ENCODE data around the gene SULT1C4. TPM values are rescaled to one million over a fixed set of nuclear protein-coding genes. Genes with fewer than 3 reads are reported as not detected.
"Not testable (repeated sequence)": the region's sequence is repeated elsewhere in the genome, so short reads cannot be mapped to it uniquely, and the experiment has no call there.

Gene SULT1C4
- total RNA-seq, 1 donor from 2014 or later = 4.5 TPM

DNA sequence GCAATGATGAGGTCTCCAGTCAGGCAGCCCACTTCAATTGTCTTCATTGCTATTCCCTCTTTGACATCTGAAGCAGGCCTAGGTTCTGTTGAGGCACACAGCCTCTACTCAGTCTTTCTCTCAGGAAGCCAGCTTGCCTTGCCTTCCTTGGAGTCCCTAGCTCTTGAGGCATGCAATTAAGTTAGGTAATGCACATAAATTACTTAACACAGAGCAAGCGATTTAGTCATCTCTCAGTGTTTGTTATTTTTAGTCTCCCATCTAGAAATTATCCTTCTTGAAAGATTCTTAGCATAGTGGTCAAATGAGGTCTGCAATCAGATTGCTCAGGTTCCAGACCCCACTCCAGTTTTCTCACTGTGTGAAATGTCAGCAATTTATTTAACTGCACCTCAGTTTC is 32.0 kb downstream of the SULT1C4 start:
- no peak for FAIRE-seq
- DNase-seq (ENCODE audit: low spot score in 2 of 2) = no peak

DNA sequence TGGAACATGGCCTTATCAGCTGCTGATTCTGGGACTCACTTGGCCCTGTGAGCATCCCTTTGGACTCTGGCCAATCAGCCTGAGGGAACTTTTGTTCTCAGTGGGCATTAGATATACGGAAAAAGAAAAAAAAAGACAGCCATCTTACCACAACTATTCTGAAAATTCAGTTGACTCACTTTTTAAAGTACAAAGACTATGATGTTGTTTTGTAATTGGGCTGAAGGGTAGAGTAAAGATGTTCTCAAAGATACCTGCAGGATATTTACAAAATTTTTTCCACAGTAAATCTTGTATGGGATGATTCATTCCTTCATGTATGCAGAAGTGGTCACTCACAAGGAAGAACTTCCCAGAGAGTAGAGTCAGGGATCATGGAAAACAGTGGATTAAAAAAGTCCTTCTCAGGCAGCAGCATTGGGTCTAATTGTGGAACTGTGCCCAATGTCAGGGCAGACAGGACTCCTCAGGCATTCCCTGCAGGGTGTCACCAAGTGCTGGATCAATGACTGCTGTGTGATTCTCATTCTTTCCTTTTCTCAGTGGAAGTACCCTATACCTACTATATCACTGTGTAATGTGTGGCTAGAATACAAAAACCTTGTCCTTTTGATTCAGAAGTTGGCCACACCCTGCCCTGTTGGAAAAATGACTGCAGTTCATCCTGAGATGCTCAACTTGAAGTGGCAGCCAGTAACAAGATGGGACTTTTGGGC is 35.4 kb downstream of the SULT1C4 start:
- DNase-seq (ENCODE audit: low spot score in 2 of 2) = no peak
- FAIRE-seq = no peak

DNA sequence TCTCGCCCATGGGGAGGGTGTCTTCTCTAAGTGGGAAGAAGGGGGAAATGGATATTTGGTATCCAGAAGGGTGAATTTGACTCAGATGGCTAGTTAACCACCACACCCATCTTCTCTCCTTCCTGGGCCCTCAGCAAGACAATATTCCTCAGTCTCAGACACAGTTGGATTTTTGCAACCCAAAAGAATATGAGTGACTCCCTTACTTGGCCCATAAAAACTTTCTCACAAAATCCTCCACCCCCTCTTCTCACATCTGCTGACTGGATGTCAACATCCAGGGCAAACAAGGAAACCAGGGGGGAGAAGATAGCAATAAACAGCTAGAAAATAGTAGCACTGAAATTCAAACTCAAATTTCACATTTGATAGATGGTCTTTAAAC is 35.9 kb downstream of the SULT1C4 start:
- FAIRE-seq = no peak
- DNase-seq (ENCODE audit: low spot score in 2 of 2) = no peak

DNA sequence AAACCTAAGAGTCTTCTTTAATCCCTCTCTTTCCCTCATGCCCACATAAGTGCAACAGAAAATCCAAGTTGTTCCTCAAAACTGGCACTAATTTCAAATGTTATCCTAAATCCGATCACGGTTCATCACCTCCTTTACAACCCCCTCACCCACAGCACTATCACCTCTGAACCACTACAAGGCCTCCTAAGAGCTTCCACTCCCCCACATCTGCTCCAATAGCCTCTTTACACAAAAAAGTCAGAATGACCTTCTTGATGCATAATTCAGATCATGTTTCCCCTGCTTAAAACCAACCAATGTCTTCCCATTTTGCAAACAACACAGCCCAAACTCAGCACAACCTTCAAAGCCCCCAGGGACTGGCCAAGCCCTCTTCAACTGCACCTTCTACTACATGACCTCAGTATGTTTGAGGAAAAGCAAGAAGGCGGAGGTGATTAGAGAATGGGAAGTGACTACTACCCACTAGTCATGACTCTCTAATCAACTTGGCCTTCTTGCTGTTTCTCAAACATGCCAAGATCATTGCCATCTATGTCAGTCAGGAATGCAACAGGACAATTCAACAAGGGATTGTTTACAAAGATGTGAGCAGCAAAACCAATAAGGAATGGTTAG is 36.6 kb downstream of the SULT1C4 start:
- no peak for DNase-seq (ENCODE audit: low spot score in 2 of 2)
- FAIRE-seq = no peak

DNA sequence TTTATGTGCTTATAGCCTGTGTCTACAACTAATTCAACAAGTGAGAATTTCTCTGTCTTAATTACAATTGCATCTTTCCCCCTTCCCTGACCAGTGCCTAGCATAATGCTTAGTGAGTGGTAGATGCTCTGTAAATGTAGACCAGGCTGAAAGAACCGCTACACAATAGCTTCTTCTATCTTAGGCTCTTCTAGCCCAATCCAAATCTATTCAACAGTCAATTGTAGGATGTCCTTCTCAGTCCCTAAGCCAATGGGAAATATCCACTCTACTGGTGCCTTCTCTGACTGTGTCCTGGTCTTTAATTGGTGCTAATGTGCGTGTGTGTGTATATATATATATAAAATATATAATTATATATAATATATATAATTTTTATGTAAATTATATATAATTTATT is 37.2 kb downstream of the SULT1C4 start:
- no peak for FAIRE-seq
- DNase-seq (ENCODE audit: low spot score in 2 of 2) = no peak

DNA sequence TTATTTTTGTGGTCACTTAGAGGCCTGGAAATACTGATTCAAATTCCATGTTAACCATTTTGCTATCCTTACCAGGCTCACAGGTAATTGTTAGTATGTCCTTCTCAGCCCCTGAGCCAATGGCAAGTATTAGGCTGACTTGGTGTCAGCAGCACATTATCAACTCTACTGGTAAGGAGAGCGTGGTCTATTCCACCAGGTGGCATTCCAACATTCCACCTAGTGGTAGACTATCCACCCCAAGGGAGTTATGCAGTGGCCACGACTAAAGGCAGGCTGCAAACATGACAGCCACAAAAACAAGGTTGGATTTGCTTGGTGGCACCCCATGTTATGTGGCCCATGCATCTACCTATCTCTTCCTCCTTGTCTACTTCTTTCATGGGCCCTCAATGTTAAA is 39.5 kb downstream of the SULT1C4 start:
- FAIRE-seq (no peak), DNase-seq (ENCODE audit: low spot score in 2 of 2) (no peak)

DNA sequence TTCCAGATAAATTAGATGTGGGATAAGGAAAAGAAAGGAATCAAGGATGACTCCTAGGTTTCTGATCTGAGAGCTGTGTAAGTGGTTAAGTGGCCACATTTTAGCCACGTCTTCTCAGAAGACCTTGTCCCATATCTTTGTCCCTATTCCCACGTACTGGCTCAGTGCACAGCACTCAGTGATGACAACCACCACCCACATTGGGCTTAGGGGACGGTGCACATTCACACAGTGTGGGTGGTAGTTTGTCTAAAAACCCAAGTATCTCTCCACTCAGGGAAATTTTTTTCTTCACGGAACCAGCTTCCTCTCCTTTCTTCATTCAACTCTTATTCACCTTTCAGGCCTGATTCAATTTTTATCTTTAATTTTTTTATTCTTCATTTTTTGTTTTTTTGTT is 40.7 kb downstream of the SULT1C4 start:
- no peak for DNase-seq (ENCODE audit: low spot score in 2 of 2)
- FAIRE-seq = no peak

DNA sequence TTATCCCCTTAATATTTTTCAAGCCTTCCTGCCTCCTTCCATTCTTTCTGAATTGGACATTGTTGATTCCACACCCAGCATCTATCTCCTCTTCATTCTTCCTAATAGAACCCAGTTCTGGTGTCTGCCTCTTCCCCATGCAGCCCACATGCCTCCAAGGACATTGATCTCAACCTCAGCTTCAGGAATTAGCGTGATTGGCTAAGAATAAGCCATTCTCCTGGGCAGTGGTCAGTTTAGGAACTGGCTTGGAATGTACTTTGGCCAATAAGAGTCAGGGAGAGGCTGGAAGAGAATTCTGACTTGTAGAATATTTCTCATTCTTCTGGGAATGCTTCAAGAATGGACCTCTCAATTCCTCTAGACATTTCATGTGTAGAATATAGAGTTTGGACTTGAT is 45.3 kb downstream of the SULT1C4 start:
- DNase-seq (ENCODE audit: low spot score in 2 of 2) (no peak), FAIRE-seq (no peak)

DNA sequence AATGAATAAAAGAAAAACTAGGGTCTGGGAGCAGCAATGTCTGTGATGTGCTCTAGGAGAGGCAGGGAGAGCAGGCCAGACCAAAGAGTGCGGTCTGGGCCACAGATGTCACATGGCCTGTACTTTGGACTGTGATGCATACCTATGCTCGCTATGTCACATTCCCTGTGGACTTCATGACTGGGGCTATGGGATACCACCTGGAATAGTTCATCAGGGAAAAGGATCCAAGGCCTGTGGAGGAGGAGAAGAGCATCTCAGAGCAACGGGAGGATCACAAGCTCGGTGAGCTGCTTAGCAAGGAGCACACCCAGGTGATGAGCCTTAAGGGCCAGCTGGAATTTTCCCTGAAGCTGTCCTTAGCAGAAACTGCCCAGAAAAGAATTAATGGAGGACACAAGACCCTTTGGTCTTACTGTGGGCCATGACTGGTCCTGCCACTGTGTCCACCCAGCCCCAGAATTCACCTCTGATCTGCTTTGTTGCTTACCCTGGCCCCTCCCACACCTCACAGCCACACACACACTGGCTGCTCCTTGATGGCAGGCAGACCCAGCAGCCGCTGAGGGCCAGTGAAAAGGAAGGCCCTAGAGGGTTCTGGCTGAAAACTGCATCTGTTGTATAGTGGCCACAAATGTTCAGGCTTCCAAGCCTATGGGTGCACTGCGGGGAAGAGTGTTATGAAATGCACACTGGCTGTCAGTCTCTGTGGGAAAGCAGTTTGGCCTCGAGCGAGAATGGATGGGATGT is 45.9 kb downstream of the SULT1C4 start:
- FAIRE-seq (no peak), DNase-seq (ENCODE audit: low spot score in 2 of 2) (no peak)

DNA sequence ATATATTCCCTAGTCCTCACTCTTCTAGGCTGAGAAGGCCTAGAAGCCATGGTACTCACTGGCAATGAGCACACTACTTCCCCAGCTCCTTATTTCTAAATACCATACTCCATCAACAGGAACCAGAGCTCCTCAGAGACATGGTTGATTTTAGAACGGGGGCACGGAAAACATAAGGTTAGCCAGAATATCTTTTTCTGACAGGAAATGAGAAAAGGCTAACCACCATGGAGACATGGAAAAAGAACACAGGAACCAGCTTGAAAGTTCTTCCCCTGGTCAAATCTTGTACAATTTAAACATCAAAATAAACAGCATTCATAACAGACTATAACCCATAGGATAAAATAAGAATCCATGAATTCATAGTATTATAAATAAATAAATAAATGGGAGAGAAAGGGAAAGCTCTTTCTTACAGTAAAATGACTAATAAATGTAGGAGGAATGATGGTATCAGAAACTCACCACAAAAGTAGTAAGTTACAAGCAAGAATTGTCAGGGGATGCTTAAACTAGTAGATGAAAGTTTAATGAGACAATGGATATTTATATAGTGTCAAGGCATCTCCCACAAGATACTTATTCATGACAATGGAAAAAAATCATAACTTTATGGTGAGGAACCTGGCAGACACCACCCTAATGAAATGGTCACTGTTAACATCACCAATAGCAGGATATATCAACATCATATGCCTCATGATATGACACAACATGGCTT is 50.7 kb downstream of the SULT1C4 start:
- no peak for DNase-seq (ENCODE audit: low spot score in 2 of 2)
- FAIRE-seq = no peak

DNA sequence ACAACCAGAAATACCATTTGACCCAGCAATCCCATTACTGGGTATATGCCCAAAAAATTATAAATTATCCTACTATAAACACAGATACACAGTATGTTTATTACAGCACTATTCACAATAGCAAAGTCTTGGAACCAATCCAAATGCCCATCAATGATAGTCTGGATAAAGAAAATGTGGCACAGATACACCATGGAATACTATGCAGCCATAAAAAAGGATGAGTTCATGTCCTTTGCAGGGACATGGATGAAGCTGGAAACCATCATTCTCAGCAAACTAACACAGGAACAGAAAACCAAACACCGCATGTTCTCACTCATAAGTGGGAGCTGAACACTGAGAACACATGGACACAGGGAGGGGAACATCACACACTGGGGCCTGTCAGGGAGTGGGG is 57.8 kb downstream of the SULT1C4 start:
- not testable (repeated sequence) for DNase-seq (ENCODE audit: low spot score in 2 of 2); FAIRE-seq

DNA sequence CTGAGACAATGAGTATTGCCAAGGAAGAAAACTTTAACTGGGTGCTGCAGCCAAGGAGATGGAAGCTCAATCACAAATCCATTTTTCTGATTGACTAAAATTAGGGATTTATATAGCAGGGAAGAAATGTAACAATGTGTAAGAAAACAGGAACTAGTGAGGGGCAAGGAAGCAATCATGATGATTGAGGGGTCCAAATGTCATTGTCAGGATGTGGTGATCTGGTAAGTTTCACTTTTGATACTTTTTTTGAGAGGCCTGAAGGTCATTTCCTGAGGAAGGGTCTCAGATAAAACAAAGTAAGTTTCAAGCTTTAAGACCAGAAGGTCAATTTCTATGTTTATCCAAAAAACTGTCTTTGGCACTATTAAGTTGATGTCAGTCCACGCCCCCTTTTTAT is 59.2 kb downstream of the SULT1C4 start:
- FAIRE-seq = no peak
- no peak for DNase-seq (ENCODE audit: low spot score in 2 of 2)

Small RNAs within 50 kb of the gene (small RNA-seq; reads per million reads assigned to genes)
- not detected for gene SMIM12P1

Other genes with a start within 250 kb of the SULT1C4 start
- gene SULT1C3, start 138.0 kb upstream of the SULT1C4 start, total RNA-seq = not detected
- gene SULT1C2, start 89.1 kb upstream of the SULT1C4 start, total RNA-seq = 0.41 TPM
- 31.8 TPM for gene GCC2, start 71.3 kb downstream of the SULT1C4 start, total RNA-seq
- 11.8 TPM for gene LIMS1, start 156.5 kb downstream of the SULT1C4 start, total RNA-seq

Data from frontal cortex (tissue), 4 donors.